ENCODE results near the gene USH1C. TPM values are rescaled to one million over a fixed set of nuclear protein-coding genes. Genes with fewer than 3 reads are reported as not detected.

USH1C gene
- total RNA-seq, 1 donor from 2014 or later = 176 TPM

- DNase-seq (ENCODE audit: low spot score) = no peak
These were observed 17.9 kb downstream of the USH1C start for GRCh38 chr11:17526326-17526725.

GRCh38 chr11:17525570-17525969 lies 18.6 kb downstream of the USH1C start:
- DNase-seq (ENCODE audit: low spot score) = no peak

DNA sequence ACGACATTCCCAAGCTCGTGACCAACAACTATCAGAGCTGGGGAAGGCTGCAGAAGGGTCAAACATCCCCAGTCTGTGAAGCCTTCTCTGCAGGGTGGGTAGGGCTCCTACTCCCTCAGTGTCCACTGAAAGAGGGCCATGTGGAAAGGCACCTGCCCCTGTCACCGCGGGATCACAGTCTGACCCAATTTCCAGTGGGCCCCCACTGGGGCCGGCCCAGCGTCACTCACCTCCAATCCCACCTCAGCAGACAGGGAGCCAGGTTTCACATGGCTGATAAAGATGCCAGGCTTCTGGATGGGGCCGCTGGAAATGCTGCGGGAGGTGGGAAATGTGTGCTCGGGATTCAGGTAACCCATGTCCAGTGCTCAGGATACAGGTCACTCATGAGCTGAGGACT lies 20.0 kb downstream of the USH1C start:
- DNase-seq (ENCODE audit: low spot score) = no peak

GRCh38 chr11:17522655-17523054 lies 21.6 kb downstream of the USH1C start:
- DNase-seq (ENCODE audit: low spot score) = no peak

DNA sequence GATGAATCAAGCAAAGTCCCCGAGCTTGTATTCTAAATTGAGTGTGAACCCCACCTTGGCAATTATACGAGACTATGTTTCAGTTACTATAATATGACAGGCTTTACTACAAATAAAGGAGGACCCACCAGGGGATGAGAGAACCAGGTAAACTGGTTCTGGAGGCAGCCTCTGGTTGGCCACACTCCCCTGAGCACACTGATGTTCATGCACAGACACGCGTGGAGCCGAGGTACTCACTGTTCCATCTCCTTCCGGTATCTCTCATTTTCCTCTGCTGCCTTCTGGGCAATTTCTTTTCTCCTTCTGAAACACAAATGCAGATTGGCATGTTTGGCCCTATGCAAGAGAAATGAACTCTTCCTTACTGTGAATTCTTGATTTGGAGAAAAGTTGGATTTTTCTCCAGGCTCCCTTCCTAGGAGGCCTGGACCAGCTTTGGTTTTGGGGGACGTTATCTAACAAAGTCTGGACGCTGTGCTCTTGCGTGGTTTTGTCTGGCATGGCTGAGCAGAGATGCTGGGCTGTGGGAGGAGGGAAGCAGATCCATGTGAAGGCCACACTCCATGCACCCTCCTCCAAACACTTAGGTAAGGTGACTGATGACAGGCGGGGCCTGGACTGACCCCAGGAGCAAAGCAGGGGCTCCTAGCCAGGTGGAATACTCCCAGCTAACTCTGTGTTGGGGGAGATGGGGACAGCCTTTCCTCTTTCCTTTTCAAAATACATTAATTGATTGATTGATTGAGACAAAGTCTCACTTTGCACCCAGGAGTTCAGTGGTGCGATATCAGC lies 22.9 kb downstream of the USH1C start:
- no peak for DNase-seq (ENCODE audit: low spot score)

DNA sequence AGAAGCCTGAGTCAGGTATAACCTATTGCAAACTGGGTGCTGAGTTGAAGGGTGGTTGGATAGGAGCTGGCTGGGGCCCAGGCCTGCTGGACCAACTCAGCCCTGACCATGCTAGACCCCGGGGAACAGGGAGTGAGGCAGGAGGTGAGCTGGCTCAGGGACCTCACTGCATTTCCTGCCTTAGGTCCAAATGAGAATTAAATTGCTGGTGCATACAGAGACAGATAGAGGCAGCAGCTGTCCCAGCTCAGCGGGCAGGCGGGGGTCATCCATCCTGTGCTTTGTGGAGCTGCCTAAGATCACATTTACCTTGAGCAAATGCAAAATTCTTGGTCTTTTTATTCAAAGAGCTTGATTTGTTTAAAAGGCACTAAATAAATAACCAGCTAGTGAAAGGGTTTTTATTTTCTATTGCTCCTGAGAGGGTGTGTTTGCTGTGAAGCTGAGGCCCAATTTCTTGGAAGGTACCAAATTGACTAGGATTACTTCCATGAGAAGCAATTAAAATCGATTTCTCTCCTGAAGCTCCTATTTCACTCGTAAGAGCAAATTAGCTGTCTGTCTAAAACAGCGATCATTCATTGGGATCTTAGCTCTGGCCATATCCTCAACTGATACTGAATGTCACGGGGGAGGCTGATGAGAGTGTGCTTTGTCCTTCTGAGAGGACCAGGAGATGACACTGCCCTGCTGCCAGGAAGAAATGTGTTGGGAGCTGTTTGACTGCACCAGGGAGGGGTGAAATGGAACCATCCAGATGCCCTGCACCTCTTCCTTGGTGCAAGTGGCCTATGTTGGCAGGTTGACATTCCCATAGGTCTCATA lies 24.9 kb downstream of the USH1C start:
- DNase-seq (ENCODE audit: low spot score) = no peak

DNA sequence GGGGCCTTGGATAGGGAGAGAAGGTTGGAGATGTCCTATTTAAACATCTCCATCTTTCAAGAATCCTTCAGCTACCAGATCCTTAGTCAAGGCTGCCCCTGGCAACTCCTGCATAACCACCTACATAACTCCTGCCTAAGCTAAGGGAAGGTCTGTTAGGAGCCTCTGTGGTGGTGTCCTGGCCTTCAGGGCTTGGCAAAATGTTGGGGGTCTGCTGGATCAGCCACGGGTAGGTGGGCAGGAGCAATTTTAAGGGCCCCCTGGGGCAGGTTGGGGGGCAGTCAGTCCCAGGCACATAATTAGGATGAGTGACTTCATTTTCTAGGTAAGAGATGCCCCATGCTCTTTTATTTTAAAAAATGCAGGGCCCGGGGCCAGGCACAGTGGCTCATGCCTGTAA lies 25.9 kb downstream of the USH1C start:
- DNase-seq (ENCODE audit: low spot score) = no peak

DNA sequence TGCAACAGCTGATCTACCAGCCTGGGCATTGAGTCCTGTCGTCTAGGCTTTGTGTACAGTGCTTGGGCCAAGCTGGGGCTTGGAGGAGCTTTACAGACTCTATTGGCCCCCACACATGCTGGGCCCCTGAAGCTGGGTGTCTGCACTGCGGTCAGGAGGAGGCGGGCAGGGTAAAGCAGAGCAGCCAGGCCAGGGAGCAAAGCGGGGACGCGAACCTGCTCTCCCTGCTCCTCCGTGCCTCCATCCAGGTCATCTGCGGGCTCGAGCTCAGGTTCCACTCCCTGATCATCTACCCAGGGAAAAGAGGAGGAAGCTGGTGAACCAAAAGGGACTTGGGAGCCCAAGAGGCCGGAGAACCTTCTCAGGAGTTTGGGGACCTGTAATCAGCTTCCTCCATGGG lies 27.0 kb downstream of the USH1C start:
- no peak for DNase-seq (ENCODE audit: low spot score)

- no peak for DNase-seq (ENCODE audit: low spot score)
These were observed 27.6 kb downstream of the USH1C start for GRCh38 chr11:17516551-17517150.

GRCh38 chr11:17515443-17516176 lies 28.6 kb downstream of the USH1C start:
- no peak for DNase-seq (ENCODE audit: low spot score)

- no peak for DNase-seq (ENCODE audit: low spot score)
These were observed 29.7 kb downstream of the USH1C start for GRCh38 chr11:17514476-17514875.

- no peak for DNase-seq (ENCODE audit: low spot score)
These were observed 30.4 kb downstream of the USH1C start for GRCh38 chr11:17513853-17514252.

DNA sequence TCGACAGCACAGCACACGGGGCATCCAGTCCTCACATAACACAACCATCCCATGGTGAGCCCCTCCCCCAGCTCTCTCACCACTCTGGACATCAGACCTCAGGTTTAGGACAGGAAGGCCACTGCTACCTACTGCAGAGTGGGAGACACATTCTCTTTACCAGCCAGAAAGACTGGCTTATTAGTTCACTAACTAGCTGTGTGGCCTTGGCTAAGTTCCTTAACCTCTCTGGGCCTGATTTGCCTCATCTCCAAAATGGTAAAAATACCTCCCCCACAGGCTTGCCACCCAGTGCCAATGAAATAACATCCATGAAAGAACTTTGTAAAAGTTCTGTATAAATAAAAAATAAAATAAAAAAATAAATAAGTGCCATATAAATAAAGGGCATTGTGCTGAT lies 32.1 kb downstream of the USH1C start:
- no peak for DNase-seq (ENCODE audit: low spot score)

GRCh38 chr11:17511571-17511970 lies 32.6 kb downstream of the USH1C start:
- no peak for DNase-seq (ENCODE audit: low spot score)

DNA sequence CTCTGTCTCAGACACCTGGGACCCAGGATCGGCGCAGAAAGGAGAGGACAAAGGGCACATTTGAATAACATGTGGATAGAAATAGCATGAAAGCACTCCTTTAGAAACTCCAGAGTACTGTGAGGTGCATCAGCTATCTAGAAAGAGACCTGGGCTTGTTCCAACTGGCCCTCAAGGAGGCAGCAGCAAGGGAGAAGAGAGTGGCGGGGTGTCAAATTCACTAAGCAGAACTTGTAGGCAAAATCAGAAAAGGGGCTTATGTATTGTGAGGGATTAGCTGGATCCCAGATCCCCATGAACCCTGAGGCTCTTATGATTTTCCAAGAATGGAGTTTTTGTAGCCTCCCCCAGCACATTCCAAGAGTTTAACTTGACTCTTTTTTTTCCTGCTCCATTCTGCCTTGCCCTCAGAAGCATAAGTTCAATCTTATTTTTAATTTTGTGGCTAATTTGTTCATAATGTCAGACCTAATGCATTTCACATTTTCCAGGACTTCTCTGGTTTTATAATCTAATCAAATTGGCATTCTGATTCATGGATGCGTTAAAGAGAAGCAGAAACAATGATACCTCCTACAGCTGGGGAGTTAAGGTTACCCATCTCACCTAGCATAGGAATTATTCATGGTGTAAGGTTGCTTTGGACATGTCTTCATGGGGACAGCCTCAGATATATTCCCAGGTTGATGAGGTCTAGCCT lies 33.6 kb downstream of the USH1C start:
- no peak for DNase-seq (ENCODE audit: low spot score)

DNA sequence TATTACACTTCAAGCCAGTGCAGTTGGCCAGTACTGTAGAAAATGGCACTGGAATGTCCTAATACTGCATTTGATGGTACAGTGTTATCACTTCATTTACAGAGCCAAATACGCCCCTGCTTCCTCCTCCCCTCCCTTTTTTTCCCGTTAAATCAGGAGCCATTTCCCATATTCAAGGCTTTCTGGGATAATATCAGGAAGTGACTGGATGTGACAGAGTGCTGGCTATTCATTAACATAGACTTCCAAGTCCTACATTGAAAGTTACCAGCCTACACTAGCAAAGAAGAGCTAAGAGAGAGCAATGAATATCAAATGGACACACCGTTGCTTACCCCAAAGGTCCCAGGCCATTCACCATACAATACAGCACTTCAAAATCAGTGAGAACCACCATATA lies 35.4 kb downstream of the USH1C start:
- DNase-seq (ENCODE audit: low spot score) = no peak

DNA sequence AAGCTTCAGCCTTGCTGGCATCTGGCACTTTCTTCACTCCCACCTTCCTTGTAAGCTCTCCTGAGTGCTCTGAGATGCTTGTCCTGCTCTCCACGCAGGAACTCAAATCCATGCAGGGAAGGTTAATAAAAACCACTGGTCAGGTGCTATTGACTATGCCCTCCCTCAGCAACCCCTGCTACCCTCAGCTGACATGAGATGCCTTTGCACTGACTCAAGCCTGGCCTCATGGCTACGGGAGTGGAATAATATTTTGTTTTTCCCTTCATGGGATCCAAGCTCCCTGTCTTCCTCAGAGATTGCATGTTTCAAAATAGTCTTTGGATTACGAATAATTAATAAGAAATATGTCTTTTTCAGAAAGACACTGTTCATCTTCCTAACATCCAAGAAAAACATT lies 35.9 kb downstream of the USH1C start:
- no peak for DNase-seq (ENCODE audit: low spot score)

DNA sequence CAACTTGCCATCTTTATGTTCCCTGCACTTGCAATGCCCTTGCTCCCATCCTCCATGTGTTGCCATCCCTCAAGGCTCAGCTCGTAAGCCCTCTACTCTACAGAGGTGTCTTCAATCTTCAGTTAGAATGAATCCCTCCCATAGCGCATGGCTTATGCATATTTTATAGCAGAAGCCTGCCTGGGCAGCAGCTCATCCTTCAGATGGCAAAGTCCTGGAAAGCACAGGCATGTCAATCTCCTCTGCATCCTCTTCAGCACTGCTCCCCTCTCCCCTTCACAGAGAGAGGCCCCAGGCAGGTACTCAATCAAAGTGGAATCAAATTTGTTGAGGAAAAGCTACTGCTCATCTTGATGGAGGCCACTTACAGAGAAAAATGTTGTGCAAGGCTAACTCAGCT lies 36.4 kb downstream of the USH1C start:
- no peak for DNase-seq (ENCODE audit: low spot score)

DNA sequence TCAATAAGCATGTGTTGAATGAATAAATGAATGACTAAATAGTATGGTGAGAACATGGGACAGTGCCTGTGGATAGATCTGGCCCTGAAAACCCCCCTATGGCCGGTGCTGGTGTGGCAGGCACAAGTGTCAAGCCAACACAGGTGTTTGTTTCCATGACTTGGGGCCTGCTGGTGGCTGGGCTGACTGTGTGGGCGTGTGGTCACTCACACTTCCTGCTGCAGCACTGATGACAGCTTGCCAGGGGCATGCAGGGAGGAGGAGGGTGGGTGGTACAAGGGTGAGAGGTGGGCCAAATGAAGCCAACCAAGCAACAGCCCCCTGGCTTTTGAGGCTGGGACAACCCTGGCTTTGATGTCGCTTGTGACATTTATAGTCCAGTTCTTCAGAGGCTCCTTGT lies 37.3 kb downstream of the USH1C start:
- no peak for DNase-seq (ENCODE audit: low spot score)

DNA sequence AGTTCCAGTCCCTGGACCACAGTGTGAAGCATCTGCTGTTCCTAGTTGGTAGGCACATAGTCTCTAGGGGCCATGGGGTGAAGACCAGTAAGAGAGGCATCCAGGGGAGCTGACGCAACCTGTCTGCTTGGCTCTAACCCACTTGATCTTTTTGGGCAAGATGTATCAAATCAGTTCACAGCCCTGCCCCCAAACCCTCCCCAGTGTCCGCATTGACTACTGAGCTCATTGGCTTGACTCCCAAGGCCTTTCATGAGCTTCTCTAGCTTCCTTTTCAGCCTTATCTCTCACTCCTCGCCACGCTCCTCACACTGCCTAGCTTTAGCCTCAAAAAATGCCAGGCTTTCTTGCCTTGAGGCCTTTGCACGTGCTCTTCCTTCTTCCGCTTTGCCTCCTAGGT lies 37.9 kb downstream of the USH1C start:
- DNase-seq (ENCODE audit: low spot score) = no peak

DNA sequence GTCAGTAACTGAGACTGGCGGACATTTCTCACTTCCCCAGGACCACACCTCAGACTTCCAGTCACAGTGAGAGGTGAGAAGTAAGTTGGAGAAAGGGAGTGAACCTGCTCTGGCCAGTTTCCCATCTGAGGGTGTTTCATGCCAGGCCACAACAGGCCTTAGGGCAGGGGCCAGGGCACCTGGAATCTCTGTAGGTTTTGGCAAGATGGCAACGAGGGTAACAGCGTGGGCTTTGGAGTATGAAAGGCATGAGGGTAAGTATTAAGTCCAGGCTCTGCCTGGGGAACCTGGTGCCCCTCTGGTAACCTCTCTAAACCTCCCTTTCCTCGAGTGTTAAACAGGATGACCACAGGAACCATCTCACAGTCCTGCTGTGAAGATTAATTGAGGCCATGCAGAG lies 39.1 kb downstream of the USH1C start:
- DNase-seq (ENCODE audit: low spot score) = no peak
